ENCODE measurements around the gene TMF1. TPM values are rescaled to one million over a fixed set of nuclear protein-coding genes. Genes with fewer than 3 reads are reported as not detected.

Gene TMF1
- total and polyA plus RNA-seq, 2 experiments from 2014 or later, result 15.8 to 21.3 TPM

DNA sequence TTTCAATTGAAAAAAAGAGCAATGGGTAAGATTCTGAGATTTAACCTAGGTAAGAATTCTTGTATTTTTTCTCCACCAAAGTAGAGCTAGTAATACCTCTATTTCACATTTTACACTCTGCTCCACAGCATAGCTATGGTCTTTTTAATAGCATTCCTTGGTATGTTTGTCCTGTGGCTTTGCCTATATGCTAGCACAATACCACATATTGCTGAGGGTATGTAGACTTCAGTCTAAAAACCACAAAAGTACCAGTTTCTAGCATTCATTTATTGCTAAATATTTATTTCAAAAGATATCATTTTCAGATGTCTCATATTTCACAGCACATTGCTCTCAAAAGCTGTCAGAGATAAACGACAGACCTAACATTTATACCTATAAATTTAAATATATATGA, 20.5 kb downstream of the TMF1 start (continued):
- TF ChIP-seq, protein P1, sequence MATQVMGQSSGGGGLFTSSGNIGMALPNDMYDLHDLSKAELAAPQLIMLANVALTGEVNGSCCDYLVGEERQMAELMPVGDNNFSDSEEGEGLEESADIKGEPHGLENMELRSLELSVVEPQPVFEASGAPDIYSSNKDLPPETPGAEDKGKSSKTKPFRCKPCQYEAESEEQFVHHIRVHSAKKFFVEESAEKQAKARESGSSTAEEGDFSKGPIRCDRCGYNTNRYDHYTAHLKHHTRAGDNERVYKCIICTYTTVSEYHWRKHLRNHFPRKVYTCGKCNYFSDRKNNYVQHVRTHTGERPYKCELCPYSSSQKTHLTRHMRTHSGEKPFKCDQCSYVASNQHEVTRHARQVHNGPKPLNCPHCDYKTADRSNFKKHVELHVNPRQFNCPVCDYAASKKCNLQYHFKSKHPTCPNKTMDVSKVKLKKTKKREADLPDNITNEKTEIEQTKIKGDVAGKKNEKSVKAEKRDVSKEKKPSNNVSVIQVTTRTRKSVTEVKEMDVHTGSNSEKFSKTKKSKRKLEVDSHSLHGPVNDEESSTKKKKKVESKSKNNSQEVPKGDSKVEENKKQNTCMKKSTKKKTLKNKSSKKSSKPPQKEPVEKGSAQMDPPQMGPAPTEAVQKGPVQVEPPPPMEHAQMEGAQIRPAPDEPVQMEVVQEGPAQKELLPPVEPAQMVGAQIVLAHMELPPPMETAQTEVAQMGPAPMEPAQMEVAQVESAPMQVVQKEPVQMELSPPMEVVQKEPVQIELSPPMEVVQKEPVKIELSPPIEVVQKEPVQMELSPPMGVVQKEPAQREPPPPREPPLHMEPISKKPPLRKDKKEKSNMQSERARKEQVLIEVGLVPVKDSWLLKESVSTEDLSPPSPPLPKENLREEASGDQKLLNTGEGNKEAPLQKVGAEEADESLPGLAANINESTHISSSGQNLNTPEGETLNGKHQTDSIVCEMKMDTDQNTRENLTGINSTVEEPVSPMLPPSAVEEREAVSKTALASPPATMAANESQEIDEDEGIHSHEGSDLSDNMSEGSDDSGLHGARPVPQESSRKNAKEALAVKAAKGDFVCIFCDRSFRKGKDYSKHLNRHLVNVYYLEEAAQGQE (IDR thresholded peaks at IDR 0.05; ENCODE audit: unreplicated experiment), result no peak
- no peak for TF ChIP-seq ZNF114 (CRISPR knock-in tag; IDR thresholded peaks at IDR 0.05)
- TF ChIP-seq POLR2AphosphoS5 (IDR thresholded peaks at IDR 0.05; ENCODE audit: low read depth), result no peak
- no peak for TF ChIP-seq EZH2 (IDR thresholded peaks at IDR 0.05; ENCODE audit: low read depth, unreplicated experiment)

DNA sequence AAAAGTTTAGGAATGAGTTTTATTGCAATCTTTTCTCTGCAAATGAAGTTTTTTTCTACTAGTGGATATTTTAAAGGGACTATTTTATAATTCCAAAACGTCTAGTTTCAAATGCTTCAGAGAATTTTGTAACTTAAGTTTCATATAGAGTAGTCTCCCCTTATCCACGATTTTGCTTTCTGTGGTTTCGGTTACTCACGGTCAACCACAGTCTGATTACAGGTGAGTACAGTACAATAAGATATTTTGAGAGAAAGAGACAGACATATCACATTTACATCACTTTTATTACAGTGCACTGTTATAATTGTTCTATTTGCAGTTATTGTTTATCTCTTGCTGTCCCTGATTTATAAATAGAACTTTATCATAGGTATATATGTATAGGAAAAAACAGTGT, 31.3 kb downstream of the TMF1 start:
- H3K4me3 ChIP-seq, result no peak overlapping the region
- Mint-ChIP-seq H3K9me3 (no peaks in the 10 kb centered on the region), H3K36me3 (ENCODE audit: low read depth) (peaks cover 5% of the 10 kb centered on the region; the same call in 2 of the 3 replicates), H3K4me1 (peaks cover 4% of the 10 kb centered on the region), H3K4me3 (no peak overlapping the region), H3K27me3 (ENCODE audit: insufficient read depth, low read depth, poor library complexity) (no peaks in the 10 kb centered on the region), H3K27ac (no peak overlapping the region)
- H3K4me2 ChIP-seq, result no peak overlapping the region
- no peaks in the 10 kb centered on the region for H3K4me1 ChIP-seq (ENCODE audit: insufficient read depth)
- H3K27ac ChIP-seq (ENCODE audit: low read depth), result no peak overlapping the region
- ATAC-seq, result no peak
- H3K36me3 ChIP-seq (ENCODE audit: insufficient read depth), result peaks cover 3% of the 10 kb centered on the region; the same call in 1 of the 2 replicates
- H3F3A ChIP-seq (replicated peaks; ENCODE audit: low read depth), result no peaks in the 10 kb centered on the region
- H3K27me3 ChIP-seq (ENCODE audit: insufficient read depth), result no peaks in the 10 kb centered on the region
- no peak overlapping the region for H2AFZ ChIP-seq
- H4K20me1 ChIP-seq (replicated peaks; ENCODE audit: insufficient read depth), result no peaks in the 10 kb centered on the region
- no peak for DNase-seq (ENCODE audit: low spot score)
- no peaks in the 10 kb centered on the region for H3K9me2 ChIP-seq (ENCODE audit: insufficient read depth)
- H3K79me2 ChIP-seq (replicated peaks; ENCODE audit: insufficient read depth), result no peaks in the 10 kb centered on the region
- TF ChIP-seq, protein P2, sequence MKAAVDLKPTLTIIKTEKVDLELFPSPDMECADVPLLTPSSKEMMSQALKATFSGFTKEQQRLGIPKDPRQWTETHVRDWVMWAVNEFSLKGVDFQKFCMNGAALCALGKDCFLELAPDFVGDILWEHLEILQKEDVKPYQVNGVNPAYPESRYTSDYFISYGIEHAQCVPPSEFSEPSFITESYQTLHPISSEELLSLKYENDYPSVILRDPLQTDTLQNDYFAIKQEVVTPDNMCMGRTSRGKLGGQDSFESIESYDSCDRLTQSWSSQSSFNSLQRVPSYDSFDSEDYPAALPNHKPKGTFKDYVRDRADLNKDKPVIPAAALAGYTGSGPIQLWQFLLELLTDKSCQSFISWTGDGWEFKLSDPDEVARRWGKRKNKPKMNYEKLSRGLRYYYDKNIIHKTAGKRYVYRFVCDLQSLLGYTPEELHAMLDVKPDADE (IDR thresholded peaks at IDR 0.05), result no peak
- TF ChIP-seq, protein P3, sequence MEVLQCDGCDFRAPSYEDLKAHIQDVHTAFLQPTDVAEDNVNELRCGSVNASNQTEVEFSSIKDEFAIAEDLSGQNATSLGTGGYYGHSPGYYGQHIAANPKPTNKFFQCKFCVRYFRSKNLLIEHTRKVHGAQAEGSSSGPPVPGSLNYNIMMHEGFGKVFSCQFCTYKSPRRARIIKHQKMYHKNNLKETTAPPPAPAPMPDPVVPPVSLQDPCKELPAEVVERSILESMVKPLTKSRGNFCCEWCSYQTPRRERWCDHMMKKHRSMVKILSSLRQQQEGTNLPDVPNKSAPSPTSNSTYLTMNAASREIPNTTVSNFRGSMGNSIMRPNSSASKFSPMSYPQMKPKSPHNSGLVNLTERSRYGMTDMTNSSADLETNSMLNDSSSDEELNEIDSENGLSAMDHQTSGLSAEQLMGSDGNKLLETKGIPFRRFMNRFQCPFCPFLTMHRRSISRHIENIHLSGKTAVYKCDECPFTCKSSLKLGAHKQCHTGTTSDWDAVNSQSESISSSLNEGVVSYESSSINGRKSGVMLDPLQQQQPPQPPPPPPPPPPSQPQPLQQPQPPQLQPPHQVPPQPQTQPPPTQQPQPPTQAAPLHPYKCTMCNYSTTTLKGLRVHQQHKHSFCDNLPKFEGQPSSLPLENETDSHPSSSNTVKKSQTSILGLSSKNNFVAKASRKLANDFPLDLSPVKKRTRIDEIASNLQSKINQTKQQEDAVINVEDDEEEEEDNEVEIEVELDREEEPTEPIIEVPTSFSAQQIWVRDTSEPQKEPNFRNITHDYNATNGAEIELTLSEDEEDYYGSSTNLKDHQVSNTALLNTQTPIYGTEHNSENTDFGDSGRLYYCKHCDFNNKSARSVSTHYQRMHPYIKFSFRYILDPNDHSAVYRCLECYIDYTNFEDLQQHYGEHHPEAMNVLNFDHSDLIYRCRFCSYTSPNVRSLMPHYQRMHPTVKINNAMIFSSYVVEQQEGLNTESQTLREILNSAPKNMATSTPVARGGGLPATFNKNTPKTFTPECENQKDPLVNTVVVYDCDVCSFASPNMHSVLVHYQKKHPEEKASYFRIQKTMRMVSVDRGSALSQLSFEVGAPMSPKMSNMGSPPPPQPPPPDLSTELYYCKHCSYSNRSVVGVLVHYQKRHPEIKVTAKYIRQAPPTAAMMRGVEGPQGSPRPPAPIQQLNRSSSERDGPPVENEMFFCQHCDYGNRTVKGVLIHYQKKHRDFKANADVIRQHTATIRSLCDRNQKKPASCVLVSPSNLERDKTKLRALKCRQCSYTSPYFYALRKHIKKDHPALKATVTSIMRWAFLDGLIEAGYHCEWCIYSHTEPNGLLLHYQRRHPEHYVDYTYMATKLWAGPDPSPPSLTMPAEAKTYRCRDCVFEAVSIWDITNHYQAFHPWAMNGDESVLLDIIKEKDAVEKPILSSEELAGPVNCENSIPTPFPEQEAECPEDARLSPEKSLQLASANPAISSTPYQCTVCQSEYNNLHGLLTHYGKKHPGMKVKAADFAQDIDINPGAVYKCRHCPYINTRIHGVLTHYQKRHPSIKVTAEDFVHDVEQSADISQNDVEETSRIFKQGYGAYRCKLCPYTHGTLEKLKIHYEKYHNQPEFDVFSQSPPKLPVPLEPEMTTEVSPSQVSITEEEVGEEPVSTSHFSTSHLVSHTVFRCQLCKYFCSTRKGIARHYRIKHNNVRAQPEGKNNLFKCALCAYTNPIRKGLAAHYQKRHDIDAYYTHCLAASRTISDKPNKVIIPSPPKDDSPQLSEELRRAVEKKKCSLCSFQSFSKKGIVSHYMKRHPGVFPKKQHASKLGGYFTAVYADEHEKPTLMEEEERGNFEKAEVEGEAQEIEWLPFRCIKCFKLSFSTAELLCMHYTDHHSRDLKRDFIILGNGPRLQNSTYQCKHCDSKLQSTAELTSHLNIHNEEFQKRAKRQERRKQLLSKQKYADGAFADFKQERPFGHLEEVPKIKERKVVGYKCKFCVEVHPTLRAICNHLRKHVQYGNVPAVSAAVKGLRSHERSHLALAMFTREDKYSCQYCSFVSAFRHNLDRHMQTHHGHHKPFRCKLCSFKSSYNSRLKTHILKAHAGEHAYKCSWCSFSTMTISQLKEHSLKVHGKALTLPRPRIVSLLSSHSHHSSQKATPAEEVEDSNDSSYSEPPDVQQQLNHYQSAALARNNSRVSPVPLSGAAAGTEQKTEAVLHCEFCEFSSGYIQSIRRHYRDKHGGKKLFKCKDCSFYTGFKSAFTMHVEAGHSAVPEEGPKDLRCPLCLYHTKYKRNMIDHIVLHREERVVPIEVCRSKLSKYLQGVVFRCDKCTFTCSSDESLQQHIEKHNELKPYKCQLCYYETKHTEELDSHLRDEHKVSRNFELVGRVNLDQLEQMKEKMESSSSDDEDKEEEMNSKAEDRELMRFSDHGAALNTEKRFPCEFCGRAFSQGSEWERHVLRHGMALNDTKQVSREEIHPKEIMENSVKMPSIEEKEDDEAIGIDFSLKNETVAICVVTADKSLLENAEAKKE (CRISPR knock-in tag; IDR thresholded peaks at IDR 0.05), result no peak
- TF ChIP-seq EZH2 (IDR thresholded peaks at IDR 0.05; ENCODE audit: low read depth, unreplicated experiment) (no peak), ZNF114 (CRISPR knock-in tag; IDR thresholded peaks at IDR 0.05) (no peak), JUNB (IDR thresholded peaks at IDR 0.05; ENCODE audit: unreplicated experiment) (no peak), STAT1 (IDR thresholded peaks at IDR 0.05; ENCODE audit: unreplicated experiment) (no peak), ZNF331 (CRISPR knock-in tag; IDR thresholded peaks at IDR 0.05; ENCODE audit: low read depth) (no peak), EZH2phosphoT487 (IDR thresholded peaks at IDR 0.05; ENCODE audit: unreplicated experiment) (no peak), CREB1 (CRISPR knock-in tag; IDR thresholded peaks at IDR 0.05; ENCODE audit: low read depth) (no peak), POLR2AphosphoS5 (IDR thresholded peaks at IDR 0.05; ENCODE audit: low read depth) (no peak), NANOG (IDR thresholded peaks at IDR 0.05; ENCODE audit: borderline replicate concordance) (no peak)
- TF ChIP-seq, protein P4, sequence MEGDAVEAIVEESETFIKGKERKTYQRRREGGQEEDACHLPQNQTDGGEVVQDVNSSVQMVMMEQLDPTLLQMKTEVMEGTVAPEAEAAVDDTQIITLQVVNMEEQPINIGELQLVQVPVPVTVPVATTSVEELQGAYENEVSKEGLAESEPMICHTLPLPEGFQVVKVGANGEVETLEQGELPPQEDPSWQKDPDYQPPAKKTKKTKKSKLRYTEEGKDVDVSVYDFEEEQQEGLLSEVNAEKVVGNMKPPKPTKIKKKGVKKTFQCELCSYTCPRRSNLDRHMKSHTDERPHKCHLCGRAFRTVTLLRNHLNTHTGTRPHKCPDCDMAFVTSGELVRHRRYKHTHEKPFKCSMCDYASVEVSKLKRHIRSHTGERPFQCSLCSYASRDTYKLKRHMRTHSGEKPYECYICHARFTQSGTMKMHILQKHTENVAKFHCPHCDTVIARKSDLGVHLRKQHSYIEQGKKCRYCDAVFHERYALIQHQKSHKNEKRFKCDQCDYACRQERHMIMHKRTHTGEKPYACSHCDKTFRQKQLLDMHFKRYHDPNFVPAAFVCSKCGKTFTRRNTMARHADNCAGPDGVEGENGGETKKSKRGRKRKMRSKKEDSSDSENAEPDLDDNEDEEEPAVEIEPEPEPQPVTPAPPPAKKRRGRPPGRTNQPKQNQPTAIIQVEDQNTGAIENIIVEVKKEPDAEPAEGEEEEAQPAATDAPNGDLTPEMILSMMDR (conservative IDR thresholded peaks at IDR 0.05; ENCODE audit: low read depth in 2 of 2), result no peak

Data from GM23338 (cell line).